ENCODE measurements around the gene HDAC4. TPM values are rescaled to one million over a fixed set of nuclear protein-coding genes. Genes with fewer than 3 reads are reported as not detected.

Gene HDAC4
- total and polyA plus RNA-seq, 2 of the 8 experiments (the other 6 are each of a cell fraction or from before 2014, with no cell fraction given): 15.4 to 31.5 TPM

- Histone ChIP-seq H3K14ac (ENCODE audit: insufficient read length) (no peak overlapping the region), H2AK5ac (ENCODE audit: low read depth, low read length) (no peak overlapping the region), H3K18ac (ENCODE audit: extremely low read depth, low read length) (no peak overlapping the region), H3K9me3 (ENCODE audit: insufficient read depth in 2 of 2, low read depth in 1 of 2, low read length in 1 of 2) (peaks cover 0 to 2% of the 10 kb centered on the region in 2 experiments; a peak in 1 of 4 replicates), H3K4me3 (ENCODE audit: extremely low read depth in 1 of 4, insufficient read depth in 2 of 4, low read depth in 3 of 4, low read length in 4 of 4) (no peak overlapping the region), H2BK15ac (ENCODE audit: low read length) (no peak overlapping the region), H3K27ac (ENCODE audit: low read depth, low read length) (no peak overlapping the region), H3K23me2 (ENCODE audit: low read depth, low read length) (no peaks in the 10 kb centered on the region), H4K91ac (replicated peaks; ENCODE audit: insufficient read length, low read length) (no peak overlapping the region), H4K5ac (ENCODE audit: insufficient read length, low read depth, low read length) (no peak overlapping the region), H3K79me1 (ENCODE audit: low read depth, low read length) (no peaks in the 10 kb centered on the region), H2BK120ac (replicated peaks; ENCODE audit: low read depth, low read length) (no peak overlapping the region), H3K23ac (ENCODE audit: insufficient read length) (no peak overlapping the region), H2BK12ac (ENCODE audit: low read depth, low read length) (no peak overlapping the region), H4K20me1 (replicated peaks in 1 of 2; ENCODE audit: control insufficient read depth in 1 of 2, insufficient read depth in 2 of 2, low read length in 2 of 2) (peaks cover 0 to 2% of the 10 kb centered on the region in 2 experiments), H3K56ac (replicated peaks; ENCODE audit: insufficient read length, low read depth, low read length) (no peak overlapping the region), H2BK20ac (ENCODE audit: low read length) (no peak overlapping the region), H3K9ac (replicated peaks in 1 of 4; ENCODE audit: extremely low read depth in 1 of 4, low read depth in 3 of 4, low read length in 3 of 4) (no peak overlapping the region), H4K8ac (ENCODE audit: extremely low read depth, insufficient read depth, low read length) (no peak overlapping the region), H3K4me2 (ENCODE audit: insufficient read depth in 1 of 2, low read depth in 2 of 2, low read length in 2 of 2) (no peak overlapping the region), H3K4ac (replicated peaks; ENCODE audit: insufficient read length, low read depth, low read length) (no peak overlapping the region), H3K27me3 (replicated peaks in 1 of 4; ENCODE audit: control insufficient read depth in 3 of 4, extremely low read depth in 1 of 4, insufficient read depth in 3 of 4, low read length in 3 of 4) (no peaks in the 10 kb centered on the region), H3K79me2 (ENCODE audit: control insufficient read depth in 1 of 2, insufficient read depth in 2 of 2, low read length in 2 of 2) (no peaks in the 10 kb centered on the region), H2BK5ac (ENCODE audit: low read depth, low read length) (no peak overlapping the region), H3K36me3 (ENCODE audit: control insufficient read depth in 2 of 4, insufficient read depth in 4 of 4, low read length in 3 of 4) (peaks cover 0 to 5% (median 2%) of the 10 kb centered on the region in 4 experiments; a peak in 6 of 8 replicates), H2AFZ (ENCODE audit: low read length) (no peak overlapping the region), H3K4me1 (replicated peaks in 1 of 4; ENCODE audit: control insufficient read depth in 3 of 4, insufficient read depth in 4 of 4, low read length in 3 of 4) (no peaks in the 10 kb centered on the region)
- WGBS, 2 experiments (ENCODE audit: extremely low coverage in 1 of 2, insufficient coverage in 1 of 2, insufficient read length in 1 of 2, insufficient replicate concordance in 2 of 2, low coverage in 1 of 2, low lambda C conversion rate in 2 of 2, missing lambda C conversion rate in 1 of 2): 97% methylated on average over 20 of the region's 21 CpGs; no CpG with 5 or more reads in 1 of the 2 experiments
- POLR2A ChIA-PET (ENCODE audit: partially characterized antibody): interaction anchor here (1.3 kb wide), 1 partner anchor 11 kb away, joined by 3 read pairs; no protein-coding TSS in a partner anchor
- FAIRE-seq: no peak
- no peak for DNase-seq (ENCODE audit: low read depth in 1 of 2, low spot score in 2 of 2)
- CTCF ChIA-PET (ENCODE audit: partially characterized antibody): interaction anchor here (1.3 to 2.3 kb wide), 4 partner anchors 10 to 857 kb away, joined by 3 to 8 read pairs (median 6); no protein-coding TSS in a partner anchor
- TF ChIP-seq GTF2F1 (IDR thresholded peaks at IDR 0.05; ENCODE audit: borderline replicate concordance, low read depth, low read length): no peak
- TF ChIP-seq SIRT6 (IDR thresholded peaks at IDR 0.05; ENCODE audit: low read length): no peak
- no peak for TF ChIP-seq TAF1 (IDR thresholded peaks at IDR 0.05; ENCODE audit: low read depth, low read length)
- TF ChIP-seq MAX (IDR thresholded peaks at IDR 0.05): no peak
- TF ChIP-seq JUND (IDR thresholded peaks at IDR 0.05; ENCODE audit: low read length): no peak
- no peak for TF ChIP-seq POLR2AphosphoS5 (IDR thresholded peaks at IDR 0.05; ENCODE audit: low read depth, low read length)
- TF ChIP-seq PHF8 (conservative IDR thresholded peaks at IDR 0.05; ENCODE audit: low read depth, low read length): no peak
- TF ChIP-seq RXRA (IDR thresholded peaks at IDR 0.05; ENCODE audit: insufficient read depth, low read depth, low read length): no peak
- TF ChIP-seq BCL11A (IDR thresholded peaks at IDR 0.05; ENCODE audit: low read depth in 2 of 2, low read length in 2 of 2): no peak
- TF ChIP-seq RAD21 (IDR thresholded peaks at IDR 0.05 in 1 of 2, conservative IDR thresholded peaks at IDR 0.05 in 1 of 2; ENCODE audit: low read depth in 2 of 2, low read length in 2 of 2): peak; percentile 9 to 29; a peak in 2 of 4 replicates
Measured at GRCh38 chr2:239119346-239120126, 281.3 kb downstream of the HDAC4 start.

Data from H1 (cell line).